ENCODE measurements around the gene UTP11. TPM values are rescaled to one million over a fixed set of nuclear protein-coding genes. Genes with fewer than 3 reads are reported as not detected.

Gene UTP11
- total RNA-seq, 2 experiments from 2014 or later, result 40.1 to 43.8 TPM

GRCh38 chr1:38073534-38074301 is 61.2 kb downstream of the UTP11 start:
- no peaks in the 10 kb centered on the region for H4K20me1 ChIP-seq (ENCODE audit: insufficient read depth, low read length)
- H3K27ac ChIP-seq (ENCODE audit: low read depth, low read length, poor library complexity, severe bottlenecking), result no peak overlapping the region
- no peak for DNase-seq (ENCODE audit: low spot score)
- CTCF ChIA-PET (ENCODE audit: unreplicated experiment), result no interaction called here
- H3K9me2 ChIP-seq (ENCODE audit: insufficient read depth, low read length), result no peaks in the 10 kb centered on the region
- intact Hi-C loops (cut with micrococcal nuclease; ENCODE audit: unreplicated experiment), result no loop called here
- TF ChIP-seq, protein P1, sequence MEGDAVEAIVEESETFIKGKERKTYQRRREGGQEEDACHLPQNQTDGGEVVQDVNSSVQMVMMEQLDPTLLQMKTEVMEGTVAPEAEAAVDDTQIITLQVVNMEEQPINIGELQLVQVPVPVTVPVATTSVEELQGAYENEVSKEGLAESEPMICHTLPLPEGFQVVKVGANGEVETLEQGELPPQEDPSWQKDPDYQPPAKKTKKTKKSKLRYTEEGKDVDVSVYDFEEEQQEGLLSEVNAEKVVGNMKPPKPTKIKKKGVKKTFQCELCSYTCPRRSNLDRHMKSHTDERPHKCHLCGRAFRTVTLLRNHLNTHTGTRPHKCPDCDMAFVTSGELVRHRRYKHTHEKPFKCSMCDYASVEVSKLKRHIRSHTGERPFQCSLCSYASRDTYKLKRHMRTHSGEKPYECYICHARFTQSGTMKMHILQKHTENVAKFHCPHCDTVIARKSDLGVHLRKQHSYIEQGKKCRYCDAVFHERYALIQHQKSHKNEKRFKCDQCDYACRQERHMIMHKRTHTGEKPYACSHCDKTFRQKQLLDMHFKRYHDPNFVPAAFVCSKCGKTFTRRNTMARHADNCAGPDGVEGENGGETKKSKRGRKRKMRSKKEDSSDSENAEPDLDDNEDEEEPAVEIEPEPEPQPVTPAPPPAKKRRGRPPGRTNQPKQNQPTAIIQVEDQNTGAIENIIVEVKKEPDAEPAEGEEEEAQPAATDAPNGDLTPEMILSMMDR (conservative IDR thresholded peaks at IDR 0.05; ENCODE audit: low read length), result no peak
- TF ChIP-seq EZH2phosphoT487 (IDR thresholded peaks at IDR 0.05; ENCODE audit: borderline replicate concordance, low read depth, low read length), result no peak
- no peak overlapping the region for H3K4me3 ChIP-seq (ENCODE audit: low read depth, low read length, poor library complexity, severe bottlenecking)
- H3K4me2 ChIP-seq (ENCODE audit: low read length), result no peak overlapping the region
- H3K9me3 ChIP-seq (ENCODE audit: low read length), result no peaks in the 10 kb centered on the region
- no peaks in the 10 kb centered on the region for H3K79me2 ChIP-seq (ENCODE audit: insufficient read depth, low read depth, low read length)
- no peaks in the 10 kb centered on the region for H3K36me3 ChIP-seq (ENCODE audit: insufficient read depth, low read length)
- no TSS peak for BruUV-seq (replicated peaks)
- H2AFZ ChIP-seq (ENCODE audit: low read length), result no peak overlapping the region
- H3K4me1 ChIP-seq (ENCODE audit: insufficient read depth, low read length, poor library complexity, severe bottlenecking), result no peaks in the 10 kb centered on the region
- POLR2A ChIA-PET, result no interaction called here

DNA sequence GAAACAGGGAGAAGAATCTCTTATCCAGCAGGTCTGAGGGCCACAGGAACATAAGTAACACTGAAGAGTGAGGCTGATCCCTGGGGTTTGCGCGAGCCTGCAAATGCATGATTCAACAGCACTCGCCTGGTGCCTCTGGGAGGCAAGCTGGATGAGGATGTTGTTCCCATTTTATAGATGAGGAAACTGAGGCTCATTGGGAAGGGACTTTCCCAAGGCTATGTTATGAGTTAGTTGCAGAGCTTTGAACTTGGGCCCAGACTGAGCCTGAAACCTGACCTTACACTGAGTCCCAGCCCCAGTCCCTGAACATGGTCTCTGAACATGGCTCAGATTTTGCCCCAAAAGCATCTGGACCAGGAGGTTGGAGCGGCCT is 61.8 kb downstream of the UTP11 start:
- H3K4me1 ChIP-seq (ENCODE audit: insufficient read depth, low read length, poor library complexity, severe bottlenecking), result no peaks in the 10 kb centered on the region
- no peak overlapping the region for H3K4me2 ChIP-seq (ENCODE audit: low read length)
- no peaks in the 10 kb centered on the region for H3K9me2 ChIP-seq (ENCODE audit: insufficient read depth, low read length)
- no peaks in the 10 kb centered on the region for H3K9me3 ChIP-seq (ENCODE audit: low read length)
- intact Hi-C loops (cut with micrococcal nuclease; ENCODE audit: unreplicated experiment), result no loop called here
- no peaks in the 10 kb centered on the region for H4K20me1 ChIP-seq (ENCODE audit: insufficient read depth, low read length)
- no TSS peak for BruUV-seq (replicated peaks)
- no peaks in the 10 kb centered on the region for H3K79me2 ChIP-seq (ENCODE audit: insufficient read depth, low read depth, low read length)
- POLR2A ChIA-PET, result no interaction called here
- H2AFZ ChIP-seq (ENCODE audit: low read length), result no peak overlapping the region
- no peak for TF ChIP-seq EZH2phosphoT487 (IDR thresholded peaks at IDR 0.05; ENCODE audit: borderline replicate concordance, low read depth, low read length)
- no peak overlapping the region for H3K27ac ChIP-seq (ENCODE audit: low read depth, low read length, poor library complexity, severe bottlenecking)
- CTCF ChIA-PET (ENCODE audit: unreplicated experiment), result no interaction called here
- no peaks in the 10 kb centered on the region for H3K36me3 ChIP-seq (ENCODE audit: insufficient read depth, low read length)
- H3K4me3 ChIP-seq (ENCODE audit: low read depth, low read length, poor library complexity, severe bottlenecking), result no peak overlapping the region
- DNase-seq (ENCODE audit: low spot score), result no peak

Small RNA genes within 50 kb of the gene (small RNA-seq; reads per million reads assigned to genes)
- gene RNU6-510P, result not detected

Other genes with a start within 250 kb of the UTP11 start
- not detected in 2 replicates for gene EPHA10, start 247.6 kb upstream of the UTP11 start, total RNA-seq (2014; rRNA removed; shearing (Covaris generic))
- not detected in 2 replicates for gene EPHA10, start 247.6 kb upstream of the UTP11 start, total RNA-seq (2022)
- 11.8 and 27.1 TPM in 2 replicates for gene MANEAL, start 218.9 kb upstream of the UTP11 start, total RNA-seq (2014; rRNA removed; shearing (Covaris generic))
- 18.2 and 20.0 TPM in 2 replicates for gene MANEAL, start 218.9 kb upstream of the UTP11 start, total RNA-seq (2022)
- gene C1orf122, start 204.9 kb upstream of the UTP11 start, total RNA-seq (2014; rRNA removed; shearing (Covaris generic)), result 18.9 and 26.0 TPM in 2 replicates
- gene C1orf122, start 204.9 kb upstream of the UTP11 start, total RNA-seq (2022), result 21.4 and 29.7 TPM in 2 replicates
- 27.6 and 33.6 TPM in 2 replicates for gene YRDC, start 204.5 kb upstream of the UTP11 start, total RNA-seq (2014; rRNA removed; shearing (Covaris generic))
- gene YRDC, start 204.5 kb upstream of the UTP11 start, total RNA-seq (2022), result 24.4 and 28.0 TPM in 2 replicates
- 1.6 and 1.8 TPM in 2 replicates for gene MTF1, start 153.1 kb upstream of the UTP11 start, total RNA-seq (2014; rRNA removed; shearing (Covaris generic))
- gene MTF1, start 153.1 kb upstream of the UTP11 start, total RNA-seq (2022), result 12.7 and 16.5 TPM in 2 replicates
- 47.8 and 49.7 TPM in 2 replicates for gene INPP5B, start 65.7 kb upstream of the UTP11 start, total RNA-seq (2014; rRNA removed; shearing (Covaris generic))
- gene INPP5B, start 65.7 kb upstream of the UTP11 start, total RNA-seq (2022), result 63.0 and 72.9 TPM in 2 replicates
- gene SF3A3, start 22.7 kb upstream of the UTP11 start, total RNA-seq (2014; rRNA removed; shearing (Covaris generic)), result 89.5 and 155 TPM in 2 replicates
- gene SF3A3, start 22.7 kb upstream of the UTP11 start, total RNA-seq (2022), result 106 and 133 TPM in 2 replicates
- 0.21 and 0.63 TPM in 2 replicates for gene FHL3, start 7.2 kb upstream of the UTP11 start, total RNA-seq (2014; rRNA removed; shearing (Covaris generic))
- 1.2 and 1.8 TPM in 2 replicates for gene FHL3, start 7.2 kb upstream of the UTP11 start, total RNA-seq (2022)
- gene POU3F1, start 34.1 kb downstream of the UTP11 start, total RNA-seq (2014; rRNA removed; shearing (Covaris generic)), result 0.08 and 0.13 TPM in 2 replicates
- gene POU3F1, start 34.1 kb downstream of the UTP11 start, total RNA-seq (2022), result not detected in 2 replicates

All from OCI-LY7 (cell line).